H1 (cell line): ENCODE measurements around the gene STXBP5L. TPM values are rescaled to one million over a fixed set of nuclear protein-coding genes. Genes with fewer than 3 reads are reported as not detected.

Experiments
- CTCF ChIA-PET: fragments of 300-600 bp; sonication (Branson Sonifier 250); formaldehyde crosslinking; loops from one replicate; lab custom pipeline; 2021; ENCODE audit not compliant: partially characterized antibody; lab: Charles Lee
- POLR2A ChIA-PET: fragments of 300-600 bp; sonication (Branson Sonifier 250); formaldehyde crosslinking; loops from one replicate; lab custom pipeline; 2021; ENCODE audit warnings: inconsistent platforms; ENCODE audit not compliant: partially characterized antibody; lab: Charles Lee
- DNase-seq, 2 experiments: peaks; one replicate each; pipeline versions ENCODE4 v3.0.0 to v3.0.0-alpha.2; 2010 to 2022; ENCODE audit warnings: low spot score in 2 of 2, low read depth in 1 of 2, mixed read lengths in 1 of 2
- FAIRE-seq: peaks from 2 replicates; lab custom pipeline; 2011; peaks lifted over from hg19 to GRCh38; lab: Jason Lieb, UNC
- H2AFZ ChIP-seq: 2 replicates; pipeline ENCODE4 v1.8.1; 2012; ENCODE audit warnings: low read length, inconsistent platforms
- H2AK5ac ChIP-seq: 2 replicates; pipeline ENCODE4 v1.6.1; 2013; ENCODE audit warnings: low read depth, low read length
- H2BK120ac ChIP-seq: replicated peaks from 2 replicates; pipeline ENCODE3; 2013; ENCODE audit warnings: low read depth, low read length, inconsistent platforms
- H2BK12ac ChIP-seq: 2 replicates; pipeline ENCODE4 v1.6.1; 2013; ENCODE audit warnings: low read depth, low read length
- H2BK15ac ChIP-seq: 2 replicates; pipeline ENCODE4 v1.6.1; 2013; ENCODE audit warnings: low read length
- H2BK20ac ChIP-seq: 2 replicates; pipeline ENCODE4 v1.6.1; 2013; ENCODE audit warnings: low read length
- H2BK5ac ChIP-seq: 2 replicates; pipeline ENCODE4 v1.6.1; 2013; ENCODE audit warnings: low read depth, low read length
- H3K14ac ChIP-seq: 2 replicates; pipeline ENCODE4 v1.6.1; 2013; ENCODE audit warnings: inconsistent platforms; ENCODE audit not compliant: insufficient read length
- H3K18ac ChIP-seq: 2 replicates; pipeline ENCODE4 v1.6.1; 2013; ENCODE audit warnings: low read length; ENCODE audit errors: extremely low read depth
- H3K23ac ChIP-seq: 2 replicates; pipeline ENCODE4 v1.6.1; 2013; ENCODE audit warnings: inconsistent platforms; ENCODE audit not compliant: insufficient read length
- H3K23me2 ChIP-seq: 2 replicates; pipeline ENCODE4 v1.6.1; 2013; ENCODE audit warnings: low read depth, low read length
- H3K27ac ChIP-seq: 2 replicates; pipeline ENCODE4 v1.6.1; 2011; ENCODE audit warnings: low read depth, low read length, inconsistent platforms
- H3K27me3 ChIP-seq, 4 experiments: replicated peaks in 1 of 4; 1 replicate in 1 of 4; 2 replicates in 3 of 4; pipeline versions ENCODE4 v1.6.1 to v1.8.1; 2011 to 2013; ENCODE audit warnings: low read length in 3 of 4, mild to moderate bottlenecking in 3 of 4, inconsistent platforms in 2 of 4, mixed read lengths in 2 of 4, moderate library complexity in 1 of 4; ENCODE audit not compliant: control insufficient read depth in 3 of 4, insufficient read depth in 3 of 4; ENCODE audit errors: extremely low read depth in 1 of 4
- H3K36me3 ChIP-seq, 4 experiments: 2 replicates each; pipeline versions ENCODE4 v1.6.1 to v1.8.1; 2011 to 2013; ENCODE audit warnings: mild to moderate bottlenecking in 4 of 4, low read length in 3 of 4, moderate library complexity in 2 of 4, control low read depth in 1 of 4, inconsistent platforms in 1 of 4; ENCODE audit not compliant: insufficient read depth in 4 of 4, control insufficient read depth in 2 of 4
- H3K4ac ChIP-seq: replicated peaks from 2 replicates; pipeline ENCODE3; 2013; ENCODE audit warnings: low read length, low read depth, mixed read lengths, inconsistent platforms; ENCODE audit not compliant: insufficient read length
- H3K4me1 ChIP-seq, 4 experiments: replicated peaks in 1 of 4; 1 replicate in 1 of 4; 2 replicates in 3 of 4; pipeline versions ENCODE4 v1.6.1 to v1.8.1; 2011 to 2013; ENCODE audit warnings: low read length in 3 of 4, inconsistent platforms in 2 of 4, mixed read lengths in 1 of 4; ENCODE audit not compliant: insufficient read depth in 4 of 4, control insufficient read depth in 3 of 4
- H3K4me2 ChIP-seq, 2 experiments: 2 replicates each; pipeline versions ENCODE4 v1.6.1 to v1.8.1; 2011 to 2013; ENCODE audit warnings: low read depth in 2 of 2, low read length in 2 of 2, control low read depth in 1 of 2, inconsistent platforms in 1 of 2, mild to moderate bottlenecking in 1 of 2; ENCODE audit not compliant: insufficient read depth in 1 of 2
- H3K4me3 ChIP-seq, 4 experiments: fragments of 200-600, 300-600 bp in 1 of 4; sonication (generic), shearing (Covaris generic), sonication (Bioruptor Twin) in 1 of 4; 2 replicates each; pipeline versions ENCODE4 v1.5.1 to v1.8.1; 2011 to 2016; ENCODE audit warnings: low read length in 4 of 4, low read depth in 3 of 4, control low read depth in 2 of 4, inconsistent platforms in 2 of 4, mild to moderate bottlenecking in 2 of 4, mixed read lengths in 1 of 4, moderate library complexity in 1 of 4; ENCODE audit not compliant: insufficient read depth in 2 of 4; ENCODE audit errors: extremely low read depth in 1 of 4
- H3K56ac ChIP-seq: replicated peaks from 2 replicates; pipeline ENCODE3; 2013; ENCODE audit warnings: low read depth, mild to moderate bottlenecking, mixed read lengths, low read length, inconsistent platforms; ENCODE audit not compliant: insufficient read length
- H3K79me1 ChIP-seq: 2 replicates; pipeline ENCODE4 v1.6.1; 2013; ENCODE audit warnings: low read depth, low read length, control low read depth
- H3K79me2 ChIP-seq, 2 experiments: 2 replicates each; pipeline versions ENCODE4 v1.6.1 to v1.8.1; 2012 to 2013; ENCODE audit warnings: low read length in 2 of 2, mild to moderate bottlenecking in 2 of 2, inconsistent platforms in 1 of 2; ENCODE audit not compliant: insufficient read depth in 2 of 2, control insufficient read depth in 1 of 2
- H3K9ac ChIP-seq, 4 experiments: replicated peaks in 1 of 4; 1 replicate in 1 of 4; 2 replicates in 3 of 4; pipeline versions ENCODE4 v1.6.1 to v1.8.1; 2011 to 2013; ENCODE audit warnings: low read depth in 3 of 4, low read length in 3 of 4, control low read depth in 2 of 4, mild to moderate bottlenecking in 2 of 4, moderate library complexity in 2 of 4, inconsistent platforms in 1 of 4; ENCODE audit errors: extremely low read depth in 1 of 4
- H3K9me3 ChIP-seq, 2 experiments: 2 replicates each; pipeline versions ENCODE4 v1.6.1 to v1.8.1; 2012 to 2013; ENCODE audit warnings: mild to moderate bottlenecking in 2 of 2, moderate library complexity in 2 of 2, control low read depth in 1 of 2, inconsistent platforms in 1 of 2, low read depth in 1 of 2, low read length in 1 of 2, mixed read lengths in 1 of 2; ENCODE audit not compliant: insufficient read depth in 2 of 2
- H4K20me1 ChIP-seq, 2 experiments: replicated peaks in 1 of 2; 2 replicates each; pipeline versions ENCODE3 to v1.8.1; 2011 to 2013; ENCODE audit warnings: inconsistent platforms in 2 of 2, low read length in 2 of 2, mild to moderate bottlenecking in 1 of 2; ENCODE audit not compliant: insufficient read depth in 2 of 2, control insufficient read depth in 1 of 2
- H4K5ac ChIP-seq: 2 replicates; pipeline ENCODE4 v1.6.1; 2013; ENCODE audit warnings: low read length, low read depth, mixed read lengths, inconsistent platforms; ENCODE audit not compliant: insufficient read length
- H4K8ac ChIP-seq: 2 replicates; pipeline ENCODE4 v1.8.0; 2013; ENCODE audit warnings: mild to moderate bottlenecking, moderate library complexity, low read length, inconsistent platforms; ENCODE audit not compliant: insufficient read depth; ENCODE audit errors: extremely low read depth
- H4K91ac ChIP-seq: replicated peaks from 2 replicates; pipeline ENCODE3; 2013; ENCODE audit warnings: low read length, mixed read lengths, inconsistent platforms; ENCODE audit not compliant: insufficient read length
- KDM5A ChIP-seq: fragments of 200-600 bp; IDR thresholded peaks from 2 replicates; pipeline ENCODE4 v1.7.1; 2012; ENCODE audit warnings: mild to moderate bottlenecking, low read length, inconsistent platforms, mixed read lengths
- NRF1 ChIP-seq: IDR thresholded peaks from 2 replicates; pipeline ENCODE4 v1.6.1; 2011; ENCODE audit warnings: mild to moderate bottlenecking, low read depth, low read length, improper control_type of control experiment
- RNF2 ChIP-seq: fragments of 200-900, 300-1000 bp; sonication (generic); IDR thresholded peaks from 2 replicates; pipeline ENCODE4 v1.7.1; 2016; ENCODE audit warnings: borderline replicate concordance, low read depth, mild to moderate bottlenecking, antibody characterized with exemption, low read length; ENCODE audit not compliant: poor library complexity, severe bottlenecking; ENCODE audit errors: missing control alignments
- WGBS, 2 experiments: shearing (Covaris generic) in 1 of 2; methylation state at CpG; one replicate each; pipeline versions ENCODE4 v1.1.6 to v1.1.7; 2013 to 2015; ENCODE audit warnings: low lambda C conversion rate in 2 of 2, mixed read lengths in 2 of 2, inconsistent platforms in 1 of 2, low coverage in 1 of 2, missing lambda C conversion rate in 1 of 2; ENCODE audit not compliant: insufficient replicate concordance in 2 of 2, insufficient coverage in 1 of 2, insufficient read length in 1 of 2; ENCODE audit errors: extremely low coverage in 1 of 2, missing lambda C conversion rate in 1 of 2; 5-methylcytosine and 5-hydroxymethylcytosine counted together
- polyA plus RNA-seq, 7 experiments: library from polyadenylated mRNA; depleted of rRNA in 3 of 7; stranded (reverse) in 5 of 7; unstranded in 2 of 7; fragments of >200 nt in 5 of 7; fragments of 200-250 nt in 2 of 7; gene quantifications; 1 replicate in 5 of 7; 2 replicates in 1 of 7; 4 replicates in 1 of 7; pipeline versions ENCODE4 v1.2.1 to v1.2.3, GENCODE V29; 2011 to 2013; ENCODE audit warnings: missing spikeins in 2 of 7, mixed read lengths in 2 of 7
- total RNA-seq: library from RNA; stranded (reverse); fragmentation: NEBNext Ultra II Directional; extraction: Animal tissue kit (Norgen Biotek cat#: 25700); gene quantifications from 2 replicates; pipeline ENCODE4 v1.2.1, GENCODE V29; 2021

Gene STXBP5L
- total and polyA plus RNA-seq, 2 of the 8 experiments (the other 6 are each of a cell fraction or from before 2014, with no cell fraction given): 2.0 to 6.0 TPM

- Histone ChIP-seq H3K18ac (no peak overlapping the region), H3K14ac (no peak overlapping the region)
These were observed 422.1 kb downstream of the STXBP5L start for GRCh38 chr3:121330118-121330517.

More at GRCh38 chr3:121330118-121330517, 422.1 kb downstream of the STXBP5L start:
- Histone ChIP-seq H3K56ac (no peak overlapping the region), H2AK5ac (no peak overlapping the region), H3K36me3 (no peaks in the 10 kb centered on the region), H2BK12ac (no peak overlapping the region), H2BK5ac (no peak overlapping the region), H2BK15ac (no peak overlapping the region), H3K4ac (no peak overlapping the region), H4K20me1 (no peaks in the 10 kb centered on the region), H3K79me1 (no peaks in the 10 kb centered on the region), H2AFZ (no peak overlapping the region), H3K9ac (no peak overlapping the region), H2BK120ac (no peak overlapping the region), H3K4me1 (no peaks in the 10 kb centered on the region), H3K79me2 (no peaks in the 10 kb centered on the region), H3K4me2 (no peak overlapping the region), H3K27ac (no peak overlapping the region), H3K23me2 (no peaks in the 10 kb centered on the region), H4K91ac (no peak overlapping the region), H4K5ac (no peak overlapping the region), H3K27me3 (no peaks in the 10 kb centered on the region; a peak in 1 of 7 replicates), H3K9me3 (no peaks in the 10 kb centered on the region), H3K4me3 (no peak overlapping the region), H3K23ac (no peak overlapping the region), H4K8ac (no peak overlapping the region), H2BK20ac (no peak overlapping the region)
- FAIRE-seq: no peak
- no peak for DNase-seq
- no peak for TF ChIP-seq RNF2
- TF ChIP-seq NRF1: no peak
- TF ChIP-seq KDM5A: no peak
- ChIA-PET POLR2A (no interaction called here), CTCF (no interaction called here)
- 92% methylated on average over 1 of the region's 1 CpG; no CpG with 5 or more reads in 1 of the 2 experiments for WGBS, 2 experiments
